ENCODE results near the gene CCDC154.

GRCh38 chr16:1492923-1493745, 48.8 kb upstream of the CCDC154 start, which contains the start of gene TELO2:
- TF ChIP-seq GATA2 (IDR thresholded peaks at IDR 0.05; ENCODE audit: low read depth, low read length), result no peak
- no peak for TF ChIP-seq GATA3 (IDR thresholded peaks at IDR 0.05; ENCODE audit: low read depth, low read length)

Data from SH-SY5Y (cell line).